A549 (cell line): ENCODE data around the gene B3GLCT. TPM values are rescaled to one million over a fixed set of nuclear protein-coding genes. Genes with fewer than 3 reads are reported as not detected.

Source experiments
- ATAC-seq, 2 experiments: fragments of 200-7000 bp in 1 of 2; fragments of >200 bp in 1 of 2; cut with Nextera tagmentation in 1 of 2; cut with Tn5 transposase in 1 of 2; 3 replicates each; pipeline versions ENCODE4 v1.8.0 to v1.9.1; 2018 to 2020; ENCODE audit warnings: mild to moderate bottlenecking in 1 of 2, moderate library complexity in 1 of 2
- CTCF ChIA-PET: fragments of 300-600 bp; sonication (Branson Sonifier 250); formaldehyde crosslinking; extraction: SDS; loops from one replicate; lab custom pipeline; 2021; ENCODE audit warnings: antibody characterized with exemption, inconsistent platforms; lab: Yijun Ruan, JAX
- POLR2A ChIA-PET: fragments of 350-600 bp; formaldehyde crosslinking; extraction: SDS; loops from one replicate; lab custom pipeline; 2021; ENCODE audit warnings: antibody characterized with exemption, inconsistent platforms; lab: Yijun Ruan, JAX
- DNase-seq, 2 experiments: peaks; one replicate each; pipeline versions ENCODE4 v3.0.0 to v3.0.0-alpha.2; 2011 to 2016; ENCODE audit warnings: low read depth in 1 of 2, low spot score in 1 of 2
- FAIRE-seq: peaks from 2 replicates; lab custom pipeline; 2011; peaks lifted over from hg19 to GRCh38; lab: Jason Lieb, UNC
- H3K27ac ChIP-seq, 2 experiments: fragments of >200 bp; sonication (Bioruptor Twin); formaldehyde crosslinking; 3 replicates each; pipeline ENCODE4 v1.5.1; 2016 to 2017
- H3K4me1 ChIP-seq: fragments of >200 bp; sonication (Bioruptor Twin); formaldehyde crosslinking; 3 replicates; pipeline ENCODE4 v1.6.1; 2016
- H3K4me2 ChIP-seq: fragments of >200 bp; sonication (Bioruptor Twin); formaldehyde crosslinking; 3 replicates; pipeline ENCODE4 v1.6.1; 2016
- H3K4me3 ChIP-seq: fragments of >200 bp; sonication (Bioruptor Twin); formaldehyde crosslinking; 3 replicates; pipeline ENCODE4 v1.5.1; 2016
- H3K9me3 ChIP-seq: fragments of >200 bp; sonication (Bioruptor Twin); formaldehyde crosslinking; 3 replicates; pipeline ENCODE4 v1.6.1; 2016
- BCL3 ChIP-seq: fragments of >200 bp; sonication (Bioruptor Twin); formaldehyde crosslinking; IDR thresholded peaks from 3 replicates; pipeline ENCODE4 v1.6.1; 2016
- BHLHE40 ChIP-seq: IDR thresholded peaks from 2 replicates; pipeline ENCODE4 v1.6.1; 2012; ENCODE audit warnings: low read depth, low read length, inconsistent platforms
- CBX8 ChIP-seq: fragments of 200-600 bp; sonication (generic); IDR thresholded peaks from 2 replicates; pipeline ENCODE4 v1.6.1; 2016
- CHD2 ChIP-seq: fragments of 150-350 bp; IDR thresholded peaks from 2 replicates; pipeline ENCODE4 v1.6.1; 2014; ENCODE audit warnings: low read length; ENCODE audit not compliant: partially characterized antibody
- CHD4 ChIP-seq: fragments of 200-600 bp; sonication (generic); IDR thresholded peaks from 2 replicates; pipeline ENCODE4 v1.6.1; 2016; ENCODE audit warnings: antibody characterized with exemption, mild to moderate bottlenecking, borderline replicate concordance
- EP300 ChIP-seq, 2 experiments: fragments of >200 bp; sonication (Bioruptor Twin); formaldehyde crosslinking; IDR thresholded peaks; 2 replicates in 1 of 2; 3 replicates in 1 of 2; pipeline ENCODE4 v1.6.1; 2016 to 2017
- ESRRA ChIP-seq: fragments of 150-350 bp; IDR thresholded peaks from 2 replicates; pipeline ENCODE4 v1.6.1; 2014; ENCODE audit warnings: mild to moderate bottlenecking, low read length, borderline replicate concordance
- FOSB ChIP-seq: fragments of 250-450 bp; sonication (Bioruptor Pico); IDR thresholded peaks from 2 replicates; pipeline ENCODE4 v1.5.0; 2020; ENCODE audit warnings: mild to moderate bottlenecking, moderate library complexity
- FOSL2 ChIP-seq, 2 experiments: fragments of 450-650 bp in 1 of 2; fragments of >200 bp in 1 of 2; sonication (Bioruptor Twin) in 1 of 2; formaldehyde crosslinking; IDR thresholded peaks; 2 replicates each; pipeline versions ENCODE4 v1.5.0 to v1.6.1; 2016 to 2020; ENCODE audit warnings: mild to moderate bottlenecking in 1 of 2, moderate library complexity in 1 of 2
- FOXS1 ChIP-seq: fragments of 250-450 bp; sonication (Bioruptor Pico); IDR thresholded peaks from 2 replicates; pipeline ENCODE4 v1.5.0; 2020; ENCODE audit warnings: mild to moderate bottlenecking, moderate library complexity
- GATA3 ChIP-seq: IDR thresholded peaks from 2 replicates; pipeline ENCODE4 v1.6.1; 2012; ENCODE audit warnings: borderline replicate concordance
- HOXB13 ChIP-seq: fragments of 250-450 bp; sonication (Bioruptor Pico); IDR thresholded peaks from 2 replicates; pipeline ENCODE4 v1.5.0; 2020; ENCODE audit warnings: low read depth, mild to moderate bottlenecking, moderate library complexity
- HOXB5 ChIP-seq: fragments of 250-450 bp; sonication (Bioruptor Pico); IDR thresholded peaks from 2 replicates; pipeline ENCODE4 v1.5.0; 2020; ENCODE audit warnings: mild to moderate bottlenecking, moderate library complexity
- JUNB ChIP-seq: fragments of >200 bp; sonication (Bioruptor Twin); formaldehyde crosslinking; IDR thresholded peaks from 2 replicates; pipeline ENCODE4 v1.6.1; 2016
- KDM1A ChIP-seq: fragments of 200-600 bp; sonication (generic); IDR thresholded peaks from 2 replicates; pipeline ENCODE4 v1.6.1; 2016; ENCODE audit warnings: low read depth, mild to moderate bottlenecking
- MAFK ChIP-seq: fragments of 450-650 bp; IDR thresholded peaks from 2 replicates; pipeline ENCODE4 v1.6.1; 2014; ENCODE audit not compliant: partially characterized antibody
- MAZ ChIP-seq: fragments of 150-350 bp; IDR thresholded peaks from 2 replicates; pipeline ENCODE4 v1.6.1; 2014; ENCODE audit warnings: antibody characterized with exemption, low read depth, low read length, borderline replicate concordance
- NR3C1 ChIP-seq: fragments of >200 bp; sonication (Bioruptor Twin); formaldehyde crosslinking; IDR thresholded peaks from 3 replicates; pipeline ENCODE4 v1.6.1; 2017
- PBX3 ChIP-seq: IDR thresholded peaks from 2 replicates; pipeline ENCODE4 v1.6.1; 2012
- POLR2AphosphoS2 ChIP-seq: conservative IDR thresholded peaks from 2 replicates; pipeline ENCODE4 v1.6.1; 2012; ENCODE audit warnings: low read length, improper control_type of control experiment, inconsistent platforms
- RFX5 ChIP-seq: fragments of 450-650 bp; IDR thresholded peaks from 2 replicates; pipeline ENCODE4 v1.7.1; 2014; ENCODE audit warnings: antibody characterized with exemption, mild to moderate bottlenecking, moderate library complexity
- SMC3 ChIP-seq: fragments of >200 bp; sonication (Bioruptor Twin); formaldehyde crosslinking; IDR thresholded peaks from 3 replicates; pipeline ENCODE4 v1.6.1; 2018; ENCODE audit warnings: inconsistent platforms
- ZFP36 ChIP-seq: fragments of 450-650 bp; IDR thresholded peaks from 2 replicates; pipeline ENCODE4 v1.6.1; 2014; ENCODE audit warnings: borderline replicate concordance; ENCODE audit not compliant: partially characterized antibody
- whole genome bisulfite sequencing: methylation state at CpG from one replicate; pipeline ENCODE4 v1.1.6; 2017; ENCODE audit errors: missing lambda C conversion rate; 5-methylcytosine and 5-hydroxymethylcytosine counted together
- polyA plus RNA-seq, 4 experiments: library from polyadenylated mRNA; depleted of rRNA in 3 of 4; stranded (reverse); fragments of >200 nt; fragmentation: RNase III in 1 of 4; extraction: RNeasy Plus Mini Kit Qiagen cat#74134 plus additional on column Dnase treatment in 1 of 4; gene quantifications; 2 replicates in 3 of 4; 3 replicates in 1 of 4; pipeline ENCODE4 v1.2.3, GENCODE V29; 2011 to 2017
- TF ChIP-seq, protein P1 (sequence below): fragments of 450-650 bp; IDR thresholded peaks from 2 replicates; pipeline ENCODE4 v1.6.1; 2014; ENCODE audit warnings: antibody characterized with exemption
- TF ChIP-seq, protein P2 (sequence below): fragments of 150-350 bp; IDR thresholded peaks from 2 replicates; pipeline ENCODE4 v1.6.1; 2014; ENCODE audit warnings: low read depth, mild to moderate bottlenecking, low read length

B3GLCT gene
- polyA plus RNA-seq, 2 of the 4 experiments (the other 2 are of a cell fraction) = 4.5 to 6.6 TPM

DNA sequence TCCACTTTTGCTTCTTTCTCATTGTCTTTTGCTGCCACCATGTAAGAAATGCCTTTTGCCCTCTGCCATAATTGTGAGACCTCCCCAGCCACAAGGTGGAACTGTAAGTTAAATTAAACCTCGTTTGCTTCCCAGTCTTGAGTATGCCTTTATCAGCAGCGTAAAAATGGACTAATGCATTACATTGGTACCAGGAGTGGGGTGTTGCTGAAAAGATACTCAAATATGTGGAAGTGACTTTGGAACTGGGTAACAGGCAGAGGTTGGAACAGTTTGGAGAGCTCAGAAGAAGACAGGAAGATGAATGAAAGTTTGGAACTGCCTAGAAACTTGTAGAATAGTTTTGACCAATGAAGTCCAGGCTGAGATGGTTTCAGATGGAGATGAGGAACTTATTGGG is 115.2 kb downstream of the B3GLCT start:
- H3K4me1 ChIP-seq = no peaks in the 10 kb centered on the region
- WGBS = 23% methylated on average over 2 of the region's 2 CpGs
- DNase-seq (no peak), ATAC-seq (no peak), FAIRE-seq (no peak)
- POLR2A ChIA-PET = no interaction called here
- peaks cover 14% of the 10 kb centered on the region for H3K9me3 ChIP-seq
- no peak overlapping the region for H3K4me3 ChIP-seq
- H3K27ac ChIP-seq = no peak overlapping the region
- H3K4me2 ChIP-seq = no peak overlapping the region
- CTCF ChIA-PET = no interaction called here
- TF ChIP-seq NR3C1 = no peak
- no peak for TF ChIP-seq POLR2AphosphoS2
- TF ChIP-seq KDM1A = no peak
- no peak for TF ChIP-seq MAFK
- no peak for TF ChIP-seq PBX3
- TF ChIP-seq FOXS1 (CRISPR knock-in tag) = no peak
- TF ChIP-seq, protein P1, sequence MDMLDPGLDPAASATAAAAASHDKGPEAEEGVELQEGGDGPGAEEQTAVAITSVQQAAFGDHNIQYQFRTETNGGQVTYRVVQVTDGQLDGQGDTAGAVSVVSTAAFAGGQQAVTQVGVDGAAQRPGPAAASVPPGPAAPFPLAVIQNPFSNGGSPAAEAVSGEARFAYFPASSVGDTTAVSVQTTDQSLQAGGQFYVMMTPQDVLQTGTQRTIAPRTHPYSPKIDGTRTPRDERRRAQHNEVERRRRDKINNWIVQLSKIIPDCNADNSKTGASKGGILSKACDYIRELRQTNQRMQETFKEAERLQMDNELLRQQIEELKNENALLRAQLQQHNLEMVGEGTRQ = no peak
- no peak for TF ChIP-seq BCL3
- TF ChIP-seq FOSL2 (IDR thresholded peaks at IDR 0.05) = no peak
- TF ChIP-seq FOSL2 (CRISPR knock-in tag; IDR thresholded peaks at IDR 0.05) = no peak
- no peak for TF ChIP-seq CHD4
- TF ChIP-seq CHD2 = no peak
- TF ChIP-seq SMC3 = no peak
- TF ChIP-seq EP300 (IDR thresholded peaks at IDR 0.05) = no peak
- TF ChIP-seq BHLHE40 = no peak
- TF ChIP-seq ZFP36 = no peak

DNA sequence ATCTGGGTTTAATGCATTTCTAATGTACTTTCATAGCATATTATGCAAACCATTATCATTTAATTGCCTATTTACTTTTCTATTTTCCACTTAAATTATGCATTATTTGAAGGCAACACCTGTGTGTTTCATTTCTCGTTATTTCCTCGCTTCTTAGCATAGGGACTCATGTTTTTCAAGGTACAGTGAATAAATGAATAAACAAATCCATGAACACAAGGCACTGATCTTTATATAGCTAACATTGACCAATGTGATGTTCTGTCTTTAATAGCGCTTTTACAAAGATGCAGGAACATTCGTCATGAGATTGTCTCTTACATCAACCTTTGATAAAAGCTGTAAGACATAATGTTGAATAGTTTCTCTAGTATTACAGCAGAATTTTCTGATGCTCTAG is 121.2 kb downstream of the B3GLCT start:
- H3K4me1 ChIP-seq = no peaks in the 10 kb centered on the region
- CTCF ChIA-PET = no interaction called here
- H3K4me2 ChIP-seq = no peak overlapping the region
- no peak overlapping the region for H3K4me3 ChIP-seq
- WGBS = 86% methylated on average over 4 of the region's 4 CpGs
- ATAC-seq = no peak
- no peak for FAIRE-seq
- no peak for DNase-seq
- POLR2A ChIA-PET = no interaction called here
- TF ChIP-seq CBX8 (no peak), MAZ (no peak)
- no peaks in the 10 kb centered on the region for H3K9me3 ChIP-seq
- no peak overlapping the region for H3K27ac ChIP-seq

- no peak overlapping the region for H3K4me3 ChIP-seq
- no peak for FAIRE-seq
- no peak for ATAC-seq
- ChIA-PET POLR2A (no interaction called here), CTCF (no interaction called here)
- H3K4me1 ChIP-seq = no peaks in the 10 kb centered on the region
- WGBS = 76% methylated on average over 3 of the region's 3 CpGs
- no peak overlapping the region for H3K4me2 ChIP-seq
- no peaks in the 10 kb centered on the region for H3K9me3 ChIP-seq
- no peak for DNase-seq
- no peak overlapping the region for H3K27ac ChIP-seq
- TF ChIP-seq FOSB (no peak), GATA3 (no peak), RFX5 (no peak), ESRRA (no peak), HOXB13 (CRISPR knock-in tag) (no peak), SMC3 (no peak), HOXB5 (CRISPR knock-in tag) (no peak), EP300 (IDR thresholded peaks at IDR 0.05) (no peak), FOSL2 (IDR thresholded peaks at IDR 0.05) (no peak), FOSL2 (CRISPR knock-in tag; IDR thresholded peaks at IDR 0.05) (no peak), JUNB (no peak)
- TF ChIP-seq, protein P2, sequence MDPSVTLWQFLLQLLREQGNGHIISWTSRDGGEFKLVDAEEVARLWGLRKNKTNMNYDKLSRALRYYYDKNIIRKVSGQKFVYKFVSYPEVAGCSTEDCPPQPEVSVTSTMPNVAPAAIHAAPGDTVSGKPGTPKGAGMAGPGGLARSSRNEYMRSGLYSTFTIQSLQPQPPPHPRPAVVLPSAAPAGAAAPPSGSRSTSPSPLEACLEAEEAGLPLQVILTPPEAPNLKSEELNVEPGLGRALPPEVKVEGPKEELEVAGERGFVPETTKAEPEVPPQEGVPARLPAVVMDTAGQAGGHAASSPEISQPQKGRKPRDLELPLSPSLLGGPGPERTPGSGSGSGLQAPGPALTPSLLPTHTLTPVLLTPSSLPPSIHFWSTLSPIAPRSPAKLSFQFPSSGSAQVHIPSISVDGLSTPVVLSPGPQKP = no peak
Observed at GRCh38 chr13:31321457-31321856, 121.7 kb downstream of the B3GLCT start.
